Smooth muscle cell (in vitro differentiated cells): Measurements from ENCODE around the gene KIAA0930. TPM values are rescaled to one million over a fixed set of nuclear protein-coding genes. Genes with fewer than 3 reads are reported as not detected.

Source experiments
- DNase-seq: peaks from one replicate; lab custom pipeline; 2025; ENCODE audit not compliant: unreplicated experiment; lab: John Stamatoyannopoulos, UW
- H2AFZ ChIP-seq: fragments of 200-600 bp; sonication (generic); 2 replicates; pipeline ENCODE4 v1.6.0; 2016; ENCODE audit warnings: antibody characterized with exemption, low read depth, mild to moderate bottlenecking
- H3F3A ChIP-seq: fragments of 200-600 bp; sonication (generic); 2 replicates; pipeline ENCODE4 v1.6.0; 2017; ENCODE audit warnings: antibody characterized with exemption, low read depth
- H3K27ac ChIP-seq: fragments of 200-600 bp; sonication (generic); 2 replicates; pipeline ENCODE4 v1.5.1; 2016; ENCODE audit warnings: low read depth, mild to moderate bottlenecking
- H3K27me3 ChIP-seq: fragments of 200-600 bp; sonication (generic); 2 replicates; pipeline ENCODE4 v1.6.1; 2016; ENCODE audit warnings: low read depth, mild to moderate bottlenecking
- H3K36me3 ChIP-seq: fragments of 200-600 bp; sonication (generic); 2 replicates; pipeline ENCODE4 v1.5.1; 2016; ENCODE audit warnings: low read depth
- H3K4me1 ChIP-seq: fragments of 200-600 bp; sonication (generic); 2 replicates; pipeline ENCODE4 v1.5.1; 2016; ENCODE audit warnings: low read depth
- H3K4me2 ChIP-seq: fragments of 200-600 bp; sonication (generic); 2 replicates; pipeline ENCODE4 v1.6.0; 2016; ENCODE audit warnings: mild to moderate bottlenecking
- H3K4me3 ChIP-seq: fragments of 200-600 bp; sonication (generic); 2 replicates; pipeline ENCODE4 v1.5.1; 2016; ENCODE audit warnings: mild to moderate bottlenecking
- H3K79me2 ChIP-seq: fragments of 200-600 bp; sonication (generic); 2 replicates; pipeline ENCODE4 v1.6.0; 2016; ENCODE audit warnings: low read depth, mild to moderate bottlenecking
- H3K9ac ChIP-seq: fragments of 200-600 bp; sonication (generic); 2 replicates; pipeline ENCODE4 v1.6.0; 2016; ENCODE audit warnings: low read depth
- H3K9me3 ChIP-seq: fragments of 200-600 bp; sonication (generic); replicated peaks from 2 replicates; pipeline ENCODE4 v1.5.1; 2016; ENCODE audit warnings: low read depth
- H4K20me1 ChIP-seq: fragments of 200-600 bp; sonication (generic); 2 replicates; pipeline ENCODE4 v1.6.0; 2016; ENCODE audit warnings: low read depth
- CTCF ChIP-seq: fragments of 200-600 bp; sonication (generic); IDR thresholded peaks from 2 replicates; pipeline ENCODE4 v1.5.1; 2017; ENCODE audit warnings: borderline replicate concordance, mild to moderate bottlenecking, antibody characterized with exemption; ENCODE audit not compliant: insufficient read depth, poor library complexity, severe bottlenecking
- WGBS: methylation state at CpG from one replicate; pipeline ENCODE4 v1.1.7; 2016; ENCODE audit warnings: low lambda C conversion rate; 5-methylcytosine and 5-hydroxymethylcytosine counted together
- polyA plus RNA-seq: library from polyadenylated mRNA; unstranded; fragments of >200 nt; fragmentation: Nextera tagmentation; extraction: Ambion mirVana; gene quantifications from 2 replicates; pipeline ENCODE4 v1.2.1, GENCODE V29; 2016
- total RNA-seq: library from RNA; depleted of rRNA; stranded (reverse); fragments of >200 nt; gene quantifications from 2 replicates; pipeline ENCODE4 v1.2.3, GENCODE V29; 2014

Gene KIAA0930
- total and polyA plus RNA-seq, 2 experiments from 2014 or later = 37.6 to 44.8 TPM

- Histone ChIP-seq H4K20me1 (peaks cover 43% of the 10 kb centered on the region), H3F3A (no peaks in the 10 kb centered on the region), H2AFZ (no peak overlapping the region), H3K27me3 (no peaks in the 10 kb centered on the region), H3K79me2 (peaks cover 70% of the 10 kb centered on the region), H3K4me1 (peaks cover 19% of the 10 kb centered on the region), H3K4me2 (no peak overlapping the region), H3K36me3 (no peaks in the 10 kb centered on the region), H3K9ac (no peak overlapping the region), H3K27ac (no peak overlapping the region), H3K4me3 (no peak overlapping the region), H3K9me3 (no peaks in the 10 kb centered on the region)
- no peak for TF ChIP-seq CTCF
- DNase-seq = no peak
- WGBS = 95% methylated on average over 5 of the region's 5 CpGs
Observed at GRCh38 chr22:45166932-45167331, 73.8 kb downstream of the KIAA0930 start.

GRCh38 chr22:45164270-45165088, 76.2 kb downstream of the KIAA0930 start:
- no peak for DNase-seq

GRCh38 chr22:45163451-45164269, 77.0 kb downstream of the KIAA0930 start, which contains the start of gene NUP50:
NUP50 (plus strand) TSS chr22:45163925; CDS start chr22:45168178, 4,253 bp downstream.
- Histone ChIP-seq H3K4me1 (peaks cover 33% of the 10 kb centered on the region), H3K9ac (peak within 1 kb of the TSS; percentile 83), H3K4me2 (peak within 1 kb of the TSS; percentile 96), H3K27me3 (no peaks in the 10 kb centered on the region), H3K27ac (peak within 1 kb of the TSS; percentile 70), H3K79me2 (peaks cover 75% of the 10 kb centered on the region), H3K36me3 (no peaks in the 10 kb centered on the region), H3K4me3 (peak within 1 kb of the TSS; percentile 95), H4K20me1 (peaks cover 29% of the 10 kb centered on the region), H2AFZ (peak within 1 kb of the TSS; percentile 89), H3K9me3 (no peaks in the 10 kb centered on the region), H3F3A (peaks cover 16% of the 10 kb centered on the region)
- WGBS = 1% methylated on average over 93 of the region's 100 CpGs
- peak; percentile 77 for DNase-seq
- TF ChIP-seq CTCF = no peak

More at GRCh38 chr22:45164270-45165088, 76.2 kb downstream of the KIAA0930 start:
- Histone ChIP-seq H2AFZ (peak overlapping the region; percentile 89), H3K27me3 (no peaks in the 10 kb centered on the region), H3K9me3 (no peaks in the 10 kb centered on the region), H3K9ac (peak overlapping the region; percentile 83), H3K4me3 (peak overlapping the region; percentile 95), H3F3A (peaks cover 11% of the 10 kb centered on the region), H3K27ac (peak overlapping the region; percentile 64), H3K79me2 (peaks cover 67% of the 10 kb centered on the region), H3K4me2 (peak overlapping the region; percentile 96), H4K20me1 (peaks cover 33% of the 10 kb centered on the region), H3K36me3 (no peaks in the 10 kb centered on the region), H3K4me1 (peaks cover 26% of the 10 kb centered on the region)
- TF ChIP-seq CTCF = no peak
- WGBS = 3% methylated on average over 23 of the region's 59 CpGs
